Tibial nerve (tissue), 4 donors: ENCODE measurements around the gene SF3B1.

Source experiments
- CTCF ChIP-seq, 5 experiments: fragments of 200-600 bp in 3 of 5; fragments of 450-650 bp in 2 of 5; sonication (generic) in 3 of 5; IDR thresholded peaks; one replicate each; pipeline ENCODE4 v1.5.1; 2016 to 2019; ENCODE audit warnings: antibody characterized with exemption in 5 of 5, mild to moderate bottlenecking in 3 of 5, moderate library complexity in 2 of 5
- EP300 ChIP-seq, 2 donors: sonication (generic); formaldehyde crosslinking; IDR thresholded peaks; one replicate each; pipeline ENCODE4 v1.6.1; 2017; ENCODE audit warnings: antibody characterized with exemption in 2 of 2, mild to moderate bottlenecking in 1 of 2
- POLR2A ChIP-seq, 2 donors: fragments of 450-650 bp; IDR thresholded peaks; one replicate each; pipeline ENCODE4 v1.6.1; 2017; ENCODE audit warnings: antibody characterized with exemption in 2 of 2, mild to moderate bottlenecking in 2 of 2, moderate library complexity in 2 of 2

- TF ChIP-seq CTCF (IDR thresholded peaks at IDR 0.05) (no peak), EP300 (IDR thresholded peaks at IDR 0.05) (no peak), POLR2A (IDR thresholded peaks at IDR 0.05) (no peak)
Measured at GRCh38 chr2:197381641-197382040, 53.2 kb downstream of the SF3B1 start.
